Stimulated activated CD8-positive, alpha-beta memory T cell treated with anti-CD3 and anti-CD28 coated beads, Interleukin-4, amount 100 ng/mL, for 4 hours (primary cell): ENCODE data around the gene MBL2.

Source experiments
- DNase-seq, 2 donors: peaks; one replicate each; pipeline ENCODE4 v3.0.0-alpha.2; 2020; ENCODE audit warnings: low read depth in 2 of 2, low spot score in 1 of 2

MBL2 gene

GRCh38 chr10:52774182-52774581, 1.6 kb upstream of the MBL2 start:
- no peak for DNase-seq

- DNase-seq = no peak
Observed at GRCh38 chr10:52771534-52772445, 794 bp downstream of the MBL2 start.

- no peak for DNase-seq
Observed at GRCh38 chr10:52770904-52771303, 1.7 kb downstream of the MBL2 start.

- DNase-seq = no peak
Observed at GRCh38 chr10:52769966-52770365, 2.6 kb downstream of the MBL2 start.

GRCh38 chr10:52768001-52768532, 4.5 kb downstream of the MBL2 start:
- DNase-seq = no peak

- no peak for DNase-seq
Observed at GRCh38 chr10:52762088-52762487, 10.5 kb downstream of the MBL2 start.

- no peak for DNase-seq
Observed at GRCh38 chr10:52759154-52759553, 13.4 kb downstream of the MBL2 start.

- DNase-seq = no peak
Observed at GRCh38 chr10:52758406-52758805, 14.2 kb downstream of the MBL2 start.

GRCh38 chr10:52757773-52758172, 14.8 kb downstream of the MBL2 start:
- DNase-seq = no peak

- DNase-seq = no peak
Observed at GRCh38 chr10:52756966-52757365, 15.6 kb downstream of the MBL2 start.

- no peak for DNase-seq
Observed at GRCh38 chr10:52756295-52756694, 16.3 kb downstream of the MBL2 start.

GRCh38 chr10:52755297-52756062, 17.1 kb downstream of the MBL2 start:
- no peak for DNase-seq

- no peak for DNase-seq
Observed at GRCh38 chr10:52752801-52753445, 19.7 kb downstream of the MBL2 start.

- no peak for DNase-seq
Observed at GRCh38 chr10:52752261-52752660, 20.3 kb downstream of the MBL2 start.

- no peak for DNase-seq
Observed at GRCh38 chr10:52751337-52751736, 21.2 kb downstream of the MBL2 start.

- no peak for DNase-seq
Observed at GRCh38 chr10:52750629-52751028, 22.0 kb downstream of the MBL2 start.

- no peak for DNase-seq
Observed at GRCh38 chr10:52747694-52748093, 24.9 kb downstream of the MBL2 start.

- no peak for DNase-seq
Observed at GRCh38 chr10:52746169-52746568, 26.4 kb downstream of the MBL2 start.

- no peak for DNase-seq
Observed at GRCh38 chr10:52744057-52744805, 28.4 kb downstream of the MBL2 start.

GRCh38 chr10:52742731-52743130, 29.9 kb downstream of the MBL2 start:
- no peak for DNase-seq

- no peak for DNase-seq
Observed at GRCh38 chr10:52741851-52742250, 30.7 kb downstream of the MBL2 start.
